ENCODE results near the gene TWNK.

DNA sequence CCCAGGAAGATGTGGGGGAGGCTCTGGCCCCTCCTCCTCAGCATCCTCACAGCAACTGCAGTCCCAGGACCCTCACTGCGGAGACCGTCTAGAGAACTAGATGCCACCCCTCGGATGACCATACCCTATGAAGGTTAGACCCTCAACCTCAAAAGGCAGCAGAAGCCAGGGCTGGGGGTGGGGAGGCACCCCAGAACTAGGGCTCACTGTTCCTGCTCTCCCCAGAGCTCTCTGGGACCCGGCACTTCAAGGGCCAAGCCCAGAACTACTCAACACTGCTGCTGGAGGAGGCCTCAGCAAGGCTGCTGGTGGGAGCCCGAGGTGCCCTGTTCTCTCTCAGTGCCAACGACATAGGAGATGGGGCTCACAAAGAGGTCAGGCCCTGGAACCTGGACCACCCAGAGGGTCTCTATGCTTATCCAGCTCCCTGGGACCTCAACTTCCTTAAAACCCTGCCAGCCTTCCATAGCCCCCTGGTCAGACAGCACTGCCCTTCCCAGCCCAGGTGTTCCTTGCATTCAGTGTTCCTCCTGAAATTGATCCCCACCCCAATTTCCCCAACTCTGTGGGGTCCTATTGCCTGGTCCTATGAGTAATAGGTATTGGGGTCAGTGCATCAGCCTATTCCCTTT, 14.3 kb upstream of the TWNK start:
- TF ChIP-seq SMARCC2 (IDR thresholded peaks at IDR 0.05; ENCODE audit: low read depth): no peak
- TF ChIP-seq NFE2 (IDR thresholded peaks at IDR 0.05; ENCODE audit: low read depth): no peak
- TF ChIP-seq, protein P1, sequence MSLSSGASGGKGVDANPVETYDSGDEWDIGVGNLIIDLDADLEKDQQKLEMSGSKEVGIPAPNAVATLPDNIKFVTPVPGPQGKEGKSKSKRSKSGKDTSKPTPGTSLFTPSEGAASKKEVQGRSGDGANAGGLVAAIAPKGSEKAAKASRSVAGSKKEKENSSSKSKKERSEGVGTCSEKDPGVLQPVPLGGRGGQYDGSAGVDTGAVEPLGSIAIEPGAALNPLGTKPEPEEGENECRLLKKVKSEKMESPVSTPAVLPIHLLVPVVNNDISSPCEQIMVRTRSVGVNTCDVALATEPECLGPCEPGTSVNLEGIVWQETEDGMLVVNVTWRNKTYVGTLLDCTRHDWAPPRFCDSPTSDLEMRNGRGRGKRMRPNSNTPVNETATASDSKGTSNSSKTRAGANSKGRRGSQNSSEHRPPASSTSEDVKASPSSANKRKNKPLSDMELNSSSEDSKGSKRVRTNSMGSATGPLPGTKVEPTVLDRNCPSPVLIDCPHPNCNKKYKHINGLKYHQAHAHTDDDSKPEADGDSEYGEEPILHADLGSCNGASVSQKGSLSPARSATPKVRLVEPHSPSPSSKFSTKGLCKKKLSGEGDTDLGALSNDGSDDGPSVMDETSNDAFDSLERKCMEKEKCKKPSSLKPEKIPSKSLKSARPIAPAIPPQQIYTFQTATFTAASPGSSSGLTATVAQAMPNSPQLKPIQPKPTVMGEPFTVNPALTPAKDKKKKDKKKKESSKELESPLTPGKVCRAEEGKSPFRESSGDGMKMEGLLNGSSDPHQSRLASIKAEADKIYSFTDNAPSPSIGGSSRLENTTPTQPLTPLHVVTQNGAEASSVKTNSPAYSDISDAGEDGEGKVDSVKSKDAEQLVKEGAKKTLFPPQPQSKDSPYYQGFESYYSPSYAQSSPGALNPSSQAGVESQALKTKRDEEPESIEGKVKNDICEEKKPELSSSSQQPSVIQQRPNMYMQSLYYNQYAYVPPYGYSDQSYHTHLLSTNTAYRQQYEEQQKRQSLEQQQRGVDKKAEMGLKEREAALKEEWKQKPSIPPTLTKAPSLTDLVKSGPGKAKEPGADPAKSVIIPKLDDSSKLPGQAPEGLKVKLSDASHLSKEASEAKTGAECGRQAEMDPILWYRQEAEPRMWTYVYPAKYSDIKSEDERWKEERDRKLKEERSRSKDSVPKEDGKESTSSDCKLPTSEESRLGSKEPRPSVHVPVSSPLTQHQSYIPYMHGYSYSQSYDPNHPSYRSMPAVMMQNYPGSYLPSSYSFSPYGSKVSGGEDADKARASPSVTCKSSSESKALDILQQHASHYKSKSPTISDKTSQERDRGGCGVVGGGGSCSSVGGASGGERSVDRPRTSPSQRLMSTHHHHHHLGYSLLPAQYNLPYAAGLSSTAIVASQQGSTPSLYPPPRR (CRISPR knock-in tag; IDR thresholded peaks at IDR 0.05; ENCODE audit: borderline replicate concordance): no peak
- no peak for TF ChIP-seq CBX8 (IDR thresholded peaks at IDR 0.05; ENCODE audit: borderline replicate concordance, extremely low read depth, low read depth, low read length, poor library complexity, severe bottlenecking)
- no peak for TF ChIP-seq CBFB (CRISPR knock-in tag; IDR thresholded peaks at IDR 0.05)
- no peak for TF ChIP-seq MYC (IDR thresholded peaks at IDR 0.05; ENCODE audit: low read depth, low read length)
- TF ChIP-seq MYC (CRISPR knock-in tag; IDR thresholded peaks at IDR 0.05; ENCODE audit: borderline replicate concordance, low read depth): no peak
- no peak for TF ChIP-seq ZNF76 (CRISPR knock-in tag; IDR thresholded peaks at IDR 0.05; ENCODE audit: borderline replicate concordance)
- TF ChIP-seq CAMTA2 (CRISPR knock-in tag; conservative IDR thresholded peaks at IDR 0.05): no peak
- TF ChIP-seq NFXL1 (CRISPR knock-in tag; IDR thresholded peaks at IDR 0.05): no peak
- TF ChIP-seq, protein P2, sequence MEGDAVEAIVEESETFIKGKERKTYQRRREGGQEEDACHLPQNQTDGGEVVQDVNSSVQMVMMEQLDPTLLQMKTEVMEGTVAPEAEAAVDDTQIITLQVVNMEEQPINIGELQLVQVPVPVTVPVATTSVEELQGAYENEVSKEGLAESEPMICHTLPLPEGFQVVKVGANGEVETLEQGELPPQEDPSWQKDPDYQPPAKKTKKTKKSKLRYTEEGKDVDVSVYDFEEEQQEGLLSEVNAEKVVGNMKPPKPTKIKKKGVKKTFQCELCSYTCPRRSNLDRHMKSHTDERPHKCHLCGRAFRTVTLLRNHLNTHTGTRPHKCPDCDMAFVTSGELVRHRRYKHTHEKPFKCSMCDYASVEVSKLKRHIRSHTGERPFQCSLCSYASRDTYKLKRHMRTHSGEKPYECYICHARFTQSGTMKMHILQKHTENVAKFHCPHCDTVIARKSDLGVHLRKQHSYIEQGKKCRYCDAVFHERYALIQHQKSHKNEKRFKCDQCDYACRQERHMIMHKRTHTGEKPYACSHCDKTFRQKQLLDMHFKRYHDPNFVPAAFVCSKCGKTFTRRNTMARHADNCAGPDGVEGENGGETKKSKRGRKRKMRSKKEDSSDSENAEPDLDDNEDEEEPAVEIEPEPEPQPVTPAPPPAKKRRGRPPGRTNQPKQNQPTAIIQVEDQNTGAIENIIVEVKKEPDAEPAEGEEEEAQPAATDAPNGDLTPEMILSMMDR (IDR thresholded peaks at IDR 0.05 in 2 of 3, conservative IDR thresholded peaks at IDR 0.05 in 1 of 3; ENCODE audit: insufficient read depth in 2 of 3, low read depth in 1 of 3, low read length in 3 of 3): no peak
- TF ChIP-seq, protein P3, sequence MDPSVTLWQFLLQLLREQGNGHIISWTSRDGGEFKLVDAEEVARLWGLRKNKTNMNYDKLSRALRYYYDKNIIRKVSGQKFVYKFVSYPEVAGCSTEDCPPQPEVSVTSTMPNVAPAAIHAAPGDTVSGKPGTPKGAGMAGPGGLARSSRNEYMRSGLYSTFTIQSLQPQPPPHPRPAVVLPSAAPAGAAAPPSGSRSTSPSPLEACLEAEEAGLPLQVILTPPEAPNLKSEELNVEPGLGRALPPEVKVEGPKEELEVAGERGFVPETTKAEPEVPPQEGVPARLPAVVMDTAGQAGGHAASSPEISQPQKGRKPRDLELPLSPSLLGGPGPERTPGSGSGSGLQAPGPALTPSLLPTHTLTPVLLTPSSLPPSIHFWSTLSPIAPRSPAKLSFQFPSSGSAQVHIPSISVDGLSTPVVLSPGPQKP (CRISPR knock-in tag; IDR thresholded peaks at IDR 0.05): no peak
- TF ChIP-seq, protein P4, sequence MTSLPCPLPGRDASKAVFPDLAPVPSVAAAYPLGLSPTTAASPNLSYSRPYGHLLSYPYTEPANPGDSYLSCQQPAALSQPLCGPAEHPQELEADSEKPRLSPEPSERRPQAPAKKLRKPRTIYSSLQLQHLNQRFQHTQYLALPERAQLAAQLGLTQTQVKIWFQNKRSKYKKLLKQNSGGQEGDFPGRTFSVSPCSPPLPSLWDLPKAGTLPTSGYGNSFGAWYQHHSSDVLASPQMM (CRISPR knock-in tag; IDR thresholded peaks at IDR 0.05): no peak
- TF ChIP-seq, protein P5, sequence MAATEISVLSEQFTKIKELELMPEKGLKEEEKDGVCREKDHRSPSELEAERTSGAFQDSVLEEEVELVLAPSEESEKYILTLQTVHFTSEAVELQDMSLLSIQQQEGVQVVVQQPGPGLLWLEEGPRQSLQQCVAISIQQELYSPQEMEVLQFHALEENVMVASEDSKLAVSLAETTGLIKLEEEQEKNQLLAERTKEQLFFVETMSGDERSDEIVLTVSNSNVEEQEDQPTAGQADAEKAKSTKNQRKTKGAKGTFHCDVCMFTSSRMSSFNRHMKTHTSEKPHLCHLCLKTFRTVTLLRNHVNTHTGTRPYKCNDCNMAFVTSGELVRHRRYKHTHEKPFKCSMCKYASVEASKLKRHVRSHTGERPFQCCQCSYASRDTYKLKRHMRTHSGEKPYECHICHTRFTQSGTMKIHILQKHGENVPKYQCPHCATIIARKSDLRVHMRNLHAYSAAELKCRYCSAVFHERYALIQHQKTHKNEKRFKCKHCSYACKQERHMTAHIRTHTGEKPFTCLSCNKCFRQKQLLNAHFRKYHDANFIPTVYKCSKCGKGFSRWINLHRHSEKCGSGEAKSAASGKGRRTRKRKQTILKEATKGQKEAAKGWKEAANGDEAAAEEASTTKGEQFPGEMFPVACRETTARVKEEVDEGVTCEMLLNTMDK (IDR thresholded peaks at IDR 0.05; ENCODE audit: borderline replicate concordance, insufficient read depth, low read depth, low read length, poor library complexity, severe bottlenecking): no peak

All from K562 (cell line).